Effector CD4-positive, alpha-beta T cell (primary cell): ENCODE results near the gene STAG3.
"Not testable (repeated sequence)": the region's sequence is repeated elsewhere in the genome, so short reads cannot be mapped to it uniquely, and the experiment has no call there.

ENCODE experiments used
- DNase-seq: peaks from one replicate; pipeline ENCODE4 v3.0.0-alpha.2; 2020
- total RNA-seq: gene quantifications from one replicate; lab custom pipeline; 2026; lab: John Stamatoyannopoulos, UW

The STAG3 gene, protein sequence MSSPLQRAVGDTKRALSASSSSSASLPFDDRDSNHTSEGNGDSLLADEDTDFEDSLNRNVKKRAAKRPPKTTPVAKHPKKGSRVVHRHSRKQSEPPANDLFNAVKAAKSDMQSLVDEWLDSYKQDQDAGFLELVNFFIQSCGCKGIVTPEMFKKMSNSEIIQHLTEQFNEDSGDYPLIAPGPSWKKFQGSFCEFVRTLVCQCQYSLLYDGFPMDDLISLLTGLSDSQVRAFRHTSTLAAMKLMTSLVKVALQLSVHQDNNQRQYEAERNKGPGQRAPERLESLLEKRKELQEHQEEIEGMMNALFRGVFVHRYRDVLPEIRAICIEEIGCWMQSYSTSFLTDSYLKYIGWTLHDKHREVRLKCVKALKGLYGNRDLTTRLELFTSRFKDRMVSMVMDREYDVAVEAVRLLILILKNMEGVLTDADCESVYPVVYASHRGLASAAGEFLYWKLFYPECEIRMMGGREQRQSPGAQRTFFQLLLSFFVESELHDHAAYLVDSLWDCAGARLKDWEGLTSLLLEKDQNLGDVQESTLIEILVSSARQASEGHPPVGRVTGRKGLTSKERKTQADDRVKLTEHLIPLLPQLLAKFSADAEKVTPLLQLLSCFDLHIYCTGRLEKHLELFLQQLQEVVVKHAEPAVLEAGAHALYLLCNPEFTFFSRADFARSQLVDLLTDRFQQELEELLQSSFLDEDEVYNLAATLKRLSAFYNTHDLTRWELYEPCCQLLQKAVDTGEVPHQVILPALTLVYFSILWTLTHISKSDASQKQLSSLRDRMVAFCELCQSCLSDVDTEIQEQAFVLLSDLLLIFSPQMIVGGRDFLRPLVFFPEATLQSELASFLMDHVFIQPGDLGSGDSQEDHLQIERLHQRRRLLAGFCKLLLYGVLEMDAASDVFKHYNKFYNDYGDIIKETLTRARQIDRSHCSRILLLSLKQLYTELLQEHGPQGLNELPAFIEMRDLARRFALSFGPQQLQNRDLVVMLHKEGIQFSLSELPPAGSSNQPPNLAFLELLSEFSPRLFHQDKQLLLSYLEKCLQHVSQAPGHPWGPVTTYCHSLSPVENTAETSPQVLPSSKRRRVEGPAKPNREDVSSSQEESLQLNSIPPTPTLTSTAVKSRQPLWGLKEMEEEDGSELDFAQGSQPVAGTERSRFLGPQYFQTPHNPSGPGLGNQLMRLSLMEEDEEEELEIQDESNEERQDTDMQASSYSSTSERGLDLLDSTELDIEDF
- 9.4 reads per million, percentile 30 among the genes with 10 or more reads in this experiment for total RNA-seq

DNA sequence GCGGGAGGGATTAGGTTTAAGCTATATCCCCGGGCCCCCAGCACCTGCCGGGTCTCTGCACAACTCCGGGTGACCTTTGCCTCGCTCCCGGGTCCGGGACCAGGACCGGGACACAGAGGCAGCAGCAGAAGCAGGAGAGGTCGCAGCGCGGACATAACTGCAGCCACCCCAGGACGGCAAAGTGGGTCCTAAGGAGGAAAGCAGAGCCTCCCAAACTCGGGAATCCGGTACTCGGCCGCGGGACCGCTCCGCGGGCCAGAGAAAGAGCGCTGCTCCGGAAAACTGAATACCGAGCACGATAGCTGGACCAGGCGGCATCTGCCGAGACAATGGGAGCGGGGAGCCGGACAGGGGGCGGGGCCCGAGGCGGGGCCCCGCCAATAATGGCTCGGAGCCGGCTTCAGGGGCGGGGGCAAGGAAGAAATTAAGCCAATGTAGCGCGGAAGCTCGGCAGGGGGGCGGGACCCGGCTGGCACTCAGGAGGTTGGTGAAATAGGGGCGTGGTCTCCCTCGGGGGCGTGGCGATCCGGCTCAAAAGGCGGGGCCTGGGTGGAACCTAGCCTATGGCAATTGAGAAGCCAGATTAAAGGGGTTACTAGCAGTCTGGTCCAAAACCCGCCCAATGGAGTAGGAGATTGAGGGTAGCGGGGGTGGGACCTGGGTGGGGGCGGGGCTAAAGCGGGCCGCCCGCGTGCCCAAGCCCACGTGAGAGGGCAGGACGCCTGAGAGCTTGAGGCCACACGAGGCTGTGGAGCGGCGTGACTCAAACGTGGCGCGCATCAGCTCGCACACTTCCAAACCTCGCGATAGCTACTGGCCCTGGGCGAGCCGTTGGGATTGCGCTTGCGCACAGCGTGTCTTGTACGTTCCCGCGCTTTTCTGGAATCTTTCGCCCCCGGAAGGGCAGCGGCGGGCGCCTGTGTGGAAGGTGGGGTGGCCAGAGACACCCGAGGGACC, at the start of gene STAG3, which contains the start of gene GPC2:
Gene STAG3 (plus strand): TSS at position 874 of the 957 bp plus-strand sequence. CDS start 2,639 bp downstream, outside the sequence.
Gene GPC2 (minus strand): TSS at position 337 of the 957 bp plus-strand sequence. CDS start 182 bp downstream, at position 155.
- DNase-seq: peak; percentile 94

DNA sequence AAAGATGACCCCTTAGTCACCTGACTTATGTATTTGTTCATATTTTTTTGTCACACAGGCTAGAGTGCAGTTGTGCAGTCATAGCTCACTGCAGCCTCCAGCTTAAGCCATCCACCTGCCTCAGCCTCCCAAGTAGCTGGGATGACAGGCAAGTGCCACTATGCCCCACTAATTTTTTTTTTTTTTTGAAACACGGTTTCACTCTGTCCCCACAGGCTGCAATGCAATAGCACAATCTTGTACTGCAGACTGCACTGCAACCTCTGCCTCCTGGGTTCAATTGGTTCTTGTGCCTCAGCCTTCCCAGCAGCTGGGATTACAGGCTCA, 49.1 kb upstream of the STAG3 start:
- no peak for DNase-seq

DNA sequence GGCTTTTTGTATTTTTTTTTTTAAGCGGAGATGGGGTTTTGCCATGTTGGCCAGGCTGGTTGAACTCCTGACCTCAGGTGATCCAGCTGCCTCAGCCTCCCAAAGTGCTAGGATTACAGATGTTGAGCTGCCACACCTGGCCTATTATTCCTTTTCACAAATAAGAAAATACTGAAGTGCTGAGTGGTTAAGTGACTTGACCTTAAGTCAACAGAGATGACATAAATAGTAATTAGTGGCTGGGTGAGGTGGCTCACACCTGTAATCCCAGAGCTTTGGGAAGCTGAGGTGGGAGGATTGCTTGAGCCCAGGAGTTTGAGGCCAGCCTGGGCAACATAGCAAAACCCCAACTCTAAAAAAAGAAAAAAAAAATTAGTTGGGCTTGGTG, 47.5 kb upstream of the STAG3 start:
- DNase-seq: not testable (repeated sequence)

DNA sequence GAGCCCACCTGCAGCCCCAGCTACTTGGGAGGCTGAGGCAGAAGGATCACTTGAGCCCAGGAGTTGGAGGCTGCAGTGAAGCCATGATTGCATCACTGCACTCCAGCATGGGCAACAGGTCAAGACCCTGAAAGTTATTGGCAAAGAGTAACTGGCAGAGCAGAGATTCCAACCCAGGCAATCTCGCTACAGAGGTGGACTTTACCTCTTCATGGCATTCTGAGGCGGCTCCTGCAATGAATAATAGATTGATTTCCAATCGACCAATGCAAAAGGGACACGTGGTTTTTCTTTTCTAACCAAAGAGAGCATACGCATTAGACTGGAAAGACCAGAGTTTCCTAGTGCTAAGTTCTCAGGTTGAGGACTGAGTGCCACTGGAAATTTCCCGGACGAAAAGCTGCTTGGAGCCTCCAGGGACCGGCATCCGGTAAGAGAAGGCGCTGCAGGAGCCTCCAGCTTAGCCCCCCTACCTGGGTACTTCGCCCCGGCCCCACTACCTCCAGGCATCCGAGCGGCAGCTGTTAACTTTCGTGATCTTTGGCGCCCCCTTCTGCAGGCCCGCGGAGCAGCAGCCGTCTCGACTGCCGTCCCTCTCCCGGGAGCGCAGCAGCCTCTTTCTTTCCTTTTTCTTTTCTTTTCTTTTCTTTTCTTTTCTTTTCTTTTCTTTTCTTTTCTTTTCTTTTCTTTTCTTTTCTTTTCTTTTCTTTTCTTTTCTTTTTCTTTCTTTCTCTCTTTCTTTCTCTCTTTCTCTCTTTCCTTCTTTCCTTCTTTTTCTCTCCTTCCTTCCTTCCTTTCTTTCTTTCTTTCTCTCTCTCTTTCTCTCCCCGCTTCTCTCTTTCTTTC, 46.9 kb upstream of the STAG3 start:
- peak; percentile 82 for DNase-seq

DNA sequence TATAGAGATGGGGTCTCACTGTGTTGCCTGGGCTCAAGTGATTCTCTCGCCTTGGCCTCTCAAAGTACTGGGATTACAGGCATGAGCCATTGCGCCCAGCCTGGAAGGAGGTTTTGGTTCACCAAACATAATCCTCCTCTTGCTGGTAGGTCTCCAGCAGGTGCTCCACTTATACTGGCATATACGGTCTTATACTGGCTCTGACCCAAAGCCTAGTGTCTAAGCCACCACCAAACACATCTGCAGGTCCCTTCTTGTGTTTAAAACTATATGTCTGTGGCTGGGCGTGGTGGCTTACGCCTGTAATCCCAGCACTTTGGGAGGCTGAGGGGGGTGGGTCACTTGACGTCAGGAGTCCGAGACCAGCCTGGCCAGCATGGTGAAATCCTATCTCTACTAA, 45.6 kb upstream of the STAG3 start:
- no peak for DNase-seq

DNA sequence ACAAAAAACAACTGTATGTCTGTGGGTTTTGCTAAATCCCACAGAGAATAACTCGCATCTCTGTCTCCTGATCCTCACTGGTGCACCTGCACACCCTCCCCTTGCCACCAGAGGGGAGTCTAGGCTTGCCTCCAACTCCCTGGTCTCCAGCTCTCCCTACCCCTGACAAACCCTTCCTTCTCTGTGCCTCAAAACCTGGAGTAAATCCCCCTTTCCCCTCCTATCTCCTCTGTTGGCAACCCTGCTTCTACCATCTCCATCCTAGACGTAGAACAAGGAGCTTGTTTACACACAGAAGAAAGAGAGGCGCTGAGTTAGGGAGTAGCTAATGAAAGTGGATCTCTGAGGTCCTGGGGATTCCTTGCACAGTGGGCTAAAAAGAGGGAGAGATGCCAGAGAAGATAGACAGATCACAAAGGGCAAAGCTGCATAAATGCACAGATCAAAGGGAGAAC, 45.0 kb upstream of the STAG3 start:
- DNase-seq: peak; percentile 51

DNA sequence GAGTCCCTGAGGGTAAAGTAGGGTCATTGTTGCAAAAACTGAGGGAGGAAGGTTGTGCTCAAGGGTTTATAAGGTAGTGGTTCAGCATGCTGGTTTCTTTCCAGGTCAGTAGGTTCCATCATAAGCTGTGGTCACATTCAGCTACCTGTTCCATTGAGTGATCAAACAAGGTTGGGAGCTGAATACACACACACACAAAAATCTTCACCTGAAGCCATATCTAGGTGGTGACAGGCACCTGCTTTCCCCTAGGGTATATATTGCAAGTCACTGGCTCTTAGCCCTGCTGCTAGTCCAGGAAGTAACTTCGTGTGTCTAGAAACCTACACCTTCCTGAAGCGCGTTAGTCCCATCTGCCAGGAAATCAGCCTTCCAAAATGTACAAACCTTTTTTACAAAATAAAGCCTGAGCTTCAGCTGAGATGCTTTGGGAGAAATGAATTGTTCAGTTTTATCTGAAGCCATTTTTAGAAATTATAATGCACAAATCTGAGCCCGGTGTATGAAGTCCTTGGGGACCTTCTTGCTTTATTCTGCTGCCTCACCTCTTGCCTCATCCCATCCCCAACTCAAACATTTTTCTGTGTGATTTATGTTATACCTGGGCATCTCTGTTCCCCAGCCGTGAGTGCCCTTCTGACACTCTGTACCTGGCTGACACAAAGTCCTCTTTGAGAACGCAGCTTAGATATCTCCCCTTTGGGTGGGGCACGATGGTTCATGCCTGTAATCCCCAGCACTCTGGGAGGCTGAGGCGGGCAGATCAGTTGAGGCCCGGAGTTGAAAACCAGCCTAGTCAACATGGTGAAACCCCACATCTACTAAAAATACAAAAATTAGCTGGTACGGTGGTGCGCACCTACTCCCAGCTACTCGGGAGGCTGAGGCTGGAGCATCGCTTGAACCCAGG, 39.6 kb upstream of the STAG3 start:
- no peak for DNase-seq

DNA sequence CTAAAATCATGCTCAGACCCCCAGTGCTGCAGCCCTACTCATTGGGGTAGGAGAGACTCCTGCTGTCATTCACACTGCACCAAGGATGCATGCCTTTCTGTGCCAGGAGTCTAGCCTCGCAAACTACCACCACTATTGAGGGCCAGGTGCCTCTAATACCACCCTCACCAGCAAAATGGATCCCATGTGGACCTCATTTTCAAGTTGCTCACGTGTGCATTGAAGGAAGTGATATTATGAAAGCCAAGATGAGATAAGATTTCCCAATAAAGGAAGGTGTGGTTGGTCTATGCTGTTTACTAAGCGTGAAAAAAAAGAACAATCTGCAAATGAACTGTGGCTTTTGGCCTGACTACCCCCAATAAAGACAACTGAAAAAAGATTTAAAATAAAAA, 36.2 kb upstream of the STAG3 start:
- no peak for DNase-seq

DNA sequence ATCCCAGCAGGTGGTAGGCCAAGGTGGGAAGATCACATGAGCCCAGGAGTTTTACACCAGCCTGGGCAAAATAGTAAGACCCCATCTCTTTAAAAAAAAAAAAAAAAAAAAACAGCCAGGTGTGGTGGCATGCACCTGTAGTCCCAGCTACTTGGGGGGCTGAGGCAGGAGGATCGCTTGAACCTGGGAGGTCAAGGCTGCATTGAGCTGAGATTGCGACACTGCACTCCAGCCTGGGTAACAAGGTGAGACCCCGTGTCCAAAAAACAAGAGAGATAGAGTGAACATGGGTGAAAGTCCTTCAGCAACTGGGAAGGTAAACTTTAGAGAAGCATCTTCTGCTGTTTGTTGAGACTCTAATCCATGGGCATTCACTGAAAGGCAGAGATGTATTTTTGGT, 35.3 kb upstream of the STAG3 start:
- DNase-seq: no peak

DNA sequence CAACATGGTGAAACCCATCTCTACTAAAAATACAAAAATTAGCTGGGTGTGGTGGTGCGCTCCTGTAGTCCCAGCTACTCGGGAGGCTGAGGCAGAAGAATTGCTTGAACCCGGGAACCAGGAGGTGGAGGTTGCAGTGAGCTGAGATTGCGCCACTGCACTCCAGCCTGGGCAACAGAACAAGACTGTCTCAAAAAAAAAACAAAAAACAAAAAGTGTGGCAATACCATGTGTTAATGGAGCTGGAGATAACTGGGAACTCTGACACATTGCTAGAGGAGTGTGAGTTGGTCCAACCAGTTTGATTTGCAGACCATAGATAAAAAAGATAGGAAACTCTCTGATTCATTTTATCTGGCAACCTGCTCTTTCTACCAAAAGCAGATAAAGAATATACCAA, 31.4 kb upstream of the STAG3 start:
- DNase-seq: not testable (repeated sequence)

DNA sequence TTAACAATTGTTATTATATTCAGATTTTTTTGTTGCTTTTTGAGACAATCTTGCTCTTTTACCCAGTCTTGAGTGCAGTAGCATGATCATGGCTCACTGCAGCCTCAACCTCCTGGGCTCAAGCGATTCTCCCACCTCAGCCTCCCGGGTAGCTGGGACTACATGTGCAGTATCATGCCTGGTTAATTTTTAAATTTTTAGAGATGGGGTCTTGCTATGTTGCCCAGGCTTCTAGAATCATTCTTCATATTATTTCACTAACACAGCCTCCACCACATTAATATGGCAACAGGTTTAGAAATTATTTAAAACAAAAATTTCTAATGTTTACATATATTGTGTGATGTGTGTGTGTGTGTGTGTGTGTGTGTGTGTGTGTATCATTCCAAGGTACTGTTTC, 30.4 kb upstream of the STAG3 start:
- DNase-seq: no peak

DNA sequence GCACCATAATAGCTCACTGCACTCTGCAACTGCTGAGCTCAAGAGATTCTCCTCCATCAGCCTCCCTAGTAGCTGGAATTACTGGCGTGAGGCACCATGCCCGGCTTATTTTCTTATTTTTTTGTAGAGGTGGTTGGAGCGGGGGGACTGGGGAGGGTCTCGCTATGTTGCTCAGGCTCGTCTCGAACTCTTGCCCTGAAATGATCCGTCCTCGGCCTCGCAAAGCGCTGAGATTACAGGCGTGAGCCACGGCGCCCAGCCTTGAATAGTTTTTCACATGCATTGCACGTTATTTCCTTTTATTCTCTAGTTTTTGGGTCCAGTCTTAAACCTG, 29.5 kb upstream of the STAG3 start:
- DNase-seq: no peak

DNA sequence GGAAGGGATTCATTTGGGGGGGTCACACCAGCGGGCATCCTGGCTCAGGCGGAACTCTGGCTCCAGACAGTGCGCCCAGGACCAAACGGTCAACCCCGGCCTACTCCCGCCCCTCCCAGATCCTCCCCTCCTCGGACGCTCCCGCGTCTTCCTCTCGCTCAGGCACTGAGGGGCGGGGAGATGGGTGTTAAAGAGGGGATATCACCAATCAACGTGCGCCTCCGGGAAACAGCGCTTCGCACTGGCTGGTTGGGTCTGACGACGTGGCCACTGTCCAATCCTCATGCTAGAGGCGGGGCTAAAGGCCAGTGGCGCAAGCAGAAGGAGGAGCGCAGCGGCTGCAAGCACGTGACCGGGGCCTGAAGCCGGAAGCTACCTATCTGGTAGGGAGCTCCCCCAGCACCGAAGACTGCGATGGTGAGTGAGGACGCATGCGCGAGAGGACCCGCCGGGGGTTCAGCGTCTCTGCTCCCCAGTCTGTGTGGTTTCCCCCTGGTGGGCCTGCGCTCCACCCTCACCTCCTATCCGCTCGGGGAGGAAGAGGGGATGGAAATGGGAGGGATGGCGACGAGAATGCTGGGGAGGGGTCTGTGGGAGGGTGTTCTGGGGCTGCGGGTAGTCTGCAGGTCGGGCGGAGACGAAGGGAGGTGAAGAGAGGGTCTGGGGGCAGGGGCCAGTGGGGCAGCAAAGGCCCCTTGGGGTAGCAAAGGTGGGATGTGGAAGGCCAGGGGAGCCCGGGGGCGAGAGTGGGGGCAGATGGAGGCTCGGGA, 29.0 kb upstream of the STAG3 start, which contains the start of gene LAMTOR4:
Gene LAMTOR4 (plus strand): TSS at position 360 of the 770 bp plus-strand sequence. CDS start 55 bp downstream, at position 415.
- DNase-seq: peak; percentile 98

DNA sequence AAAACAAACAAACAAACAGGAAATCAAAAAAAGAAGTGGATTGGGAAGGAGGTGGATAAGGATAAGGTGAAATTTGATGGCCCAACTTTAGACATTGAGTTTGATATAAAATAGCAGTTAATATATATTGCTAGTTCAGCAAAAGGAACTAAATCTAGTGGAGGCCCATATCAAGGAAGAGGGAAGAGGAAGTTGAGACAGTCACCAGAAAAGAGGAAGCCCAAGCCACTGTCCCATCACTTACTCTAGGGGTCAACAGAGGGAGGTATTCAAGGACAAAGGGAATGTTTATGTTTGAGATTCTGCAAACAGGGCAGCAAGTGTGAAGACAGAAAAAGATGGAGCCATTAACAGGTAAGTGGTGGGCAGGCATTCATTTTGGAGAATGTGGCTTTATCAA, 25.3 kb upstream of the STAG3 start:
- no peak for DNase-seq

DNA sequence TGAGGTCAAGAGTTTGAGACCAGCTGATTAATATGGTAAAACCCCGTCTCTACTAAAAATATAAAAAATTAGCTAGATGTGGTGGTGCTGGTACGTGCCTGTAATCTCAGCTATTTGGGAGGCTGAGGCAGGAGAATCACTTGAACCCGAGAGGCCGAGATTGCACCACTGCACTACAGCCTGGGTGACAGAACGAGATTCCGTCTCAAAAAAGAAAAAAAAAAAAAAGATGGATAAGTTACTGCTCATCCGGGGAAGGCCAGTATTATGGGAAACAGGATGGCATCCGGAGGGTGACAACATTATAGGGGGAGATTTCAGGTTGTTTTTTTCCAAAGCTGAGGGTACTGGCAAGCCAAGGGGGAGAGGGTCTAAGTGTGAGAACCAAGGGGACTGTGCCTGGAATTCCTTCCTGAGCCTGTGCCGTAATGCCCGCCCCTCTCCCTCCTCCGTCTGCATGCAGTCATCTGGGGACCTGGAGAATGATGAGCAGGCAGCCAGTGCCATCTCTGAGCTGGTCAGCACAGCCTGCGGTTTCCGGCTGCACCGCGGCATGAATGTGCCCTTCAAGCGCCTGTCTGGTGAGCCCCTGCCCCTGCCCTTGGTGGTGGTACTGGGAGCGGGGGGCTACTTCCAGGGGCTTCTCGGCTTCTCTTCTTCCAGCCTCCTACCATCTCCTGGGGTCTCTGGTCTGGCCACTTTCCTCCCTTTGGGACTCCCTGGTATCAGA, 24.6 kb upstream of the STAG3 start:
- DNase-seq: no peak

DNA sequence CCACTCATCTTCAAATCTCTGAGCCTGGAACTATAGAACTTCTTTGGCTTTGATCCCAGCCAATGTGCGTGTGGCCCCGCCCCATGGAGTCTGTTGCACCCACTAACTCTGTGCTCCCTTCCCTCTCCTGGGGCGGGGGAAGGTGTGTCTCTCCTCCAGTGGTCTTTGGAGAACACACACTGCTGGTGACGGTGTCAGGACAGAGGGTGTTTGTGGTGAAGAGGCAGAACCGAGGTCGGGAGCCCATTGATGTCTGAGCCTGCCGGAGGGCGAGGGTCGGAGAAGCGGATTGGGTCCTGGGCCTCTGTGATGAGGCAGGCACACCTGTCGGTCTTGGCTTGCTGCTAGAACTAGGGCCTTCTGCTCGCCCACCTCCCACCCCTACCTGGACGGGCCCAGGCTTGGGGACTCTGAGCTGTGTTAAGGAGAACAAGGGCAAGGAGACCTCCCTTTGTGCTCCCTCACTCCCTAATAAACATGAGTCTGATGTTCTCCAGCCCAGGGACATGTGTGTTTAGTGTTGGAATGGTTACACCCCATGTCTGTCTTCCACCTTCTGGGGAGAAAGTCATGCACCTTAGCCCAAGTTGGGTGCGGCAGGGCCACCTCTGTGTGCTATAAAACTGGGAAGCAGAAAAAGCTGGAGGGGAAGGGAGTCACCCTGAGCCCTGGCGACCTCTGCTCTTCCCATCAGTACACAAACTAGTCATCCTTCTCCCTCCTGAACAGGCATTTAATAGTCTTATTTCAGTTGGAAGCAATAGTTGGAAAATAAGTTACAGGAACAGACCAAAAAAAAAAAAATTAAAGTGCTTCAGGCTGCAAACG, 23.8 kb upstream of the STAG3 start:
- DNase-seq: no peak
